IPS-NIHi7 (cell line): ENCODE results near the gene MEIS2.

ENCODE experiments used
- DNase-seq: peaks from one replicate; pipeline ENCODE4 v3.0.0; 2012; ENCODE audit warnings: mixed read lengths; ENCODE audit errors: extremely low spot score

The MEIS2 gene

DNA sequence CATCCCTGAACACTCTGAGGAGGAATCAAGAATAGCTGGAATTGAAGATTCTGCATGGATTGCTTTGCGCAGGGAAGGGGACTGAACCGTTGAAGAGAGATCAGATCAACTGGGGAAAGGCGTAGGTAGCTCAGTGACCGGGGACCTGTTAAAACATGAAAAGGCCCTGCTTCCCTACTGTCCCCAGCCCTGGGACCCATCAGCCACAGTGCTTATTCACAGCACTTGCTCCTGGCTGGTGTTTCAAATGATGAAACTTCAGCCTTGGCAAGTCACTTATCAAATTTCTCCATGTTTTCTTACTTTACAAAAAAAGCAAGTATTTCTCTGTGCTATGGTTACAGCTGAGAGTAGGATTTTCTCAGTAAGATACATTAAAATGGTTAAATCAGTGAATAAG, 199.3 kb downstream of the MEIS2 start:
- no peak for DNase-seq

DNA sequence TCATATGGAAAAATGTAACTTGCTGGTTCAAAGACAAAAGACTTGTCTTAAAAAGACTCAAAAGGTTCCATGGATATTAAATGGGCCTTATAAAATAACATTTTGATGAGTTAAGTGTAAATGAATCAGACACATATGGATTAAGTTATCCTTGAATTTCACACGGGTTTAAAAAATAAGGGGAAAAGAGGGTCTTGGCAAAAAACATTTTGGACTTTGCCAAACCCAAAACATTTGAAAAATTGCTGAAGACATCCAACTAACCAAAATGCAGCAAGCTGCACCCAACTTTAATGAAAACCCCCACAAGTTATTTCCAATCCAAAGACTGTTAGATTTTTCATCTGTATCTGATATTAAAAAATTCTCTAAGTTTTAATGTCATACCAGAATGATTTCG, 200.7 kb downstream of the MEIS2 start:
- DNase-seq = no peak

DNA sequence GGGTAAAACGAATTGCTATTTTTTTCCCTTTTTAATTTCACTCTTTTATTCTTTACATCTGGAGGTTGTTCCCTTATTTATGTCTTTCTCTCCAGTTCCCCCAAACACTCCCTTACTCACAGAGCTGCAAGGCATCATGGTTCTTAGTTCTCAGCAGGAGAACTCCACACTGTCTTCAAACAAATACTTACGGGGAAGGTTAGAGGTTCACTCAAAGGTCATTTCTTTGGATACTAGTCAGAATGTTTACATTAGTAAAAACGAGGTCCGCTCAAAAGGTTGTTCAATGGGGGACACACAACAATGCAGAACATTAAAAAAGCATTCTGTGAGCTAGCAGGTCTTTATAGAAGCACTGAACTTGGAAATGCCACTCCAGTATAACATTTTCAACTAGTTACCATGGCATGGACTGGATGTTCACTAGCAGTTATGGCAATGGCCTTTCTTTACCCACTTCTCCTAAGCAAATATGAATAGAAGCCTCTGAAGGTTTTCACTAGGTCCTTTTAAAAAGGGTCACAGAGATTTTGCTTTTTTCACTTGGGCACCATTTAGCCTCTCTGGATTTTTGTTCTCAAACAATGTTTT, 201.7 kb downstream of the MEIS2 start:
- DNase-seq = no peak

DNA sequence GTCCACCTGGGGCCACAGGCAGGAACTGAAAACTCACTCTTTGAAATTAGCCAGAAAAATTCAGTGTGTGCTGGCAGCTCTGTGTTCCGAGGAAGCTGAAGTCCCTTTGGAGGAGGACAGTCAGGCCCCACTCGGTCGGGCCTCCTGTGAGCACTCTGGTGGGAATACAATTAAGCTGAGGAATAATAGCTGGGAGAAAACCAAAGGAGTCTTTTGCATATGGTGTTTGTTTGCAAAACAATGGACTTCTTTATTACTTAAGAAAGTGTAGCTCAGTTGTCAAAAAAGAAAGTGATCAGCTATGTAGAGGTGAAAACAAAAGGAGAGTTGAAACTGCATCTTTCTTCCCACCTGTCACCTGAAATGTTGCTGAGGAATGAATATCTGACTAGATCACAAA, 202.5 kb downstream of the MEIS2 start:
- peak; percentile 29 for DNase-seq

DNA sequence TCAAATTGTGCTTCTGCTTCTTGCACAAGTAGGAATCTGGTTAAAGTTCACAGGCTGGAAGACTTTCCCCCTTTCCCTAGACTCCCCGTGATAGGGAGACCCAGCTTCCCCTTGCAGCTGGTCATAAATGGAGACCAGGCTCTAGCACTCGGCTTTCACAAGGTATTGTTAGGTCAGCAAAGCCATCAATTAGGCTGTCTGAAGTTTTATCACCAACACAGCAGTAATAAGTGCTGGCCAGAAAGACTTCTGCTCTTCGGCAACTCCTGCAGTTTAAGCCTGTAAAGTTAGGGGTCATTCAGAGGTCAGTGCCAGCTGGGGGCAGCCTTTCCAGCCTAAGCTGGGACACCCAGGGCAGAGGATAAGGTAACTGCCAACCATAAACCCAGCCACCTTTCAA, 203.4 kb downstream of the MEIS2 start:
- DNase-seq = peak; percentile 11

DNA sequence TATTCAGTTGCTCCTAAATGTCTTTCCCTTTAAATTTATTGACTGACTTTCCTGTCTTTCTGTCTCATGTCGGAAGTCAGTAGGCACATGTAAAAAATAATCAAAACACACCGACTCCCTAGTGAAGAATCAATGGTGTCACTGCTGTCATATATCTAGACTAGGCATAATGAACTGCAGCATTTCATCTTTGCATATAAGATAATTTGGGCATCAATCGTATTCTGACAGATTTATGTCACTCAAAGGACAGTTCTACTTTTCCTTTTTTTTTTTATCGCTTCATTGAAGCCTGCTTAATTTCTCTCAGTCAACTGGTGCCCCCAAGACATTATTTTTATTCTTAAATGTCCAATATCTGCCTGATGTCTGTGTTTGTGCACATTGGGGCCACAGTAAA, 206.3 kb downstream of the MEIS2 start:
- no peak for DNase-seq

DNA sequence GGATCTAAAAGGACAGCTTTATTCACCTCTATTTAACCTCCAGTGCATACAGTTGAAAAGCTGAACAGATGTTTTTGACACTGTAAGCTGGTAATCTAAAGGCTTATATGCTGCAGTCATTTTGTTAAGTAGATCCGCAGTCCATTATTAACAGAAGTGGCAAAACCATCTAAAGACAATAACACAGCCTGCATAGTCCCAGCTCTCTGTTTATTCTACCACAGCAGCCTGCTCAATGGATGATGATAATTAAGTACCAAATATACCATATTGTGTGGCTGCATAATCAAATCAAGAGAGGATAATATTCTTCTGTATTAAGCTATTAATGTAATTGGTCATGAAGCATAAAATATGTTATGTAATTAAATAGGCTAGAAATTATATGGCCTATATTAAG, 207.1 kb downstream of the MEIS2 start:
- DNase-seq = no peak

DNA sequence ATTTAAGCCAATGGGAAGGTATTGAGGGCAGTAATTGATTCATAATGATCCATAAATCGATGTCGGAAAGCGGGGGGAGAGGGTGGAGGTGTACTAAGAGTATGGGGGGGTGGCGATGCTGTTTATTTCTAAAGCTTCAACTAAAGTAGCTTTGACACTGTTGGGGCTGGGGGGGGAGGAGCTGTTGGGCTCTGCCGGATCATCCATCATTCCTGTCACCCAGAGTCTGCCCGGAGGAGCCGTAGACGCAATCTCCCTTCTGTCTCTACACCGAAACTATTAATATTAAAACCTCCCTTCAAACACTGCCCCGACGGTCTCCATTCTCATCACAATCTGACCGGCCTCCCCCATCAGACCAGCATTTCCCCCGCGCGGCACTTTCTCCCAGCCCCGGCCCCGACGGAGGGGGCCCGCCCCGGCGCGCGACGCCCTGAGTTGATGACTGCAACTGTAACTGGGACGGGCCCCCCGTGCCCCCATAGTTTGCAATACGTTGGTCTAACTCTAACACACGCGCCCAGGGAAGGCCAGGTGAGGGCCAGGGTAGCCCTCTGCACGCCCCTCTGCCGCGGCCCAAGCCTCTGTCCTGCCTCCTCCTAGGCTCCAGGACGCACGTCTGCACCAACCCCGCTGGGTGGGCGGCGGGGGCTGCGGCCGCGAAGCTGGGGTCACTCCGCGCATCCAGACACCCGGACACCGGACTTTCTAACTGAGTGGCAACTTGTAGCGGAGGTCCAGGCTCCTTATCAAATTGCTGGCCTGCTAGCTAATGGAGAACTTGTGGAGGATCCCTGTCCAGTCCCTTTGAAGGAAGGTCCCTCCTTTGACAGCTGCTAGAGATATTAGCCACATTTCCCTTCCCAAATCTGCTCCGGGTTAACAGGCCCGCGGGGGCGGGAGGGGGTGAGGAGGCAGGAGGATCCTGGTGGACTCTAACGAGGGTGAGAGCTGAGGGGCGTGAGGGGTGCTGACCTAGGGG, 212.0 kb downstream of the MEIS2 start:
- DNase-seq = peak; percentile 24

DNA sequence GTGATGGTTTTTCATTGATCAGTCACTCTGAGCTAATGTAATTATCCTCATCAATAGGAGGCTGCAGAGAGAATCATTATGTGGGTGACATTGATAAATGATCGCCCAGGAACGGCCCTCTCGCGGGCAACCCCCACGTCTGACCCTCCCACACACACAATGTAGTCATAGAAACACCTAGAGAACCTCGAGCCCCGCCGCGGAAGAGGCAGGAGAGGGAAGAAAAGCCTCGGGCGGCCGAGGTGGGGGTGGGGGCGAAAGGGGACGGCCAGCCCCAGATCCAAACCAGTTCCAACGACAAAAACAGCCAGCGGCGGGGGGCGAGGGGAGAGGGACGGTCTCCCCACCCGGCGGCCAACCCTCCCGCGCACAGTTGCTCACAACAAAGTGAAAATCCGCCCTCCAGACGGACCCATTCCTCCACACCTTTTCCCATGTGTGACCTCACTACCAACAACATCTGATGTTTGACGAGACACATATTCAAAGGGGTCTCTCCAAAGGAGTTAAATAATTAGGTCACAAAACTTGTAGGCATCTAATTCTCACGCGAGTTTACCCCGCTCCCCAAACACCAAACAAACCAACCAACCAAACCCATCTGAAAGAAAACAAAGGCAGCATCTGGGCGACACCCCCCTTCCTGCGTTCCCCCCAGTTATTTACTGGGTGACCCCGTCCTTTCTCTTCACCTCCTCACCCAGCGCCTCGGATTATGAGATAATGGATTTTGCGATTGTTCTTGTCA, 213.0 kb downstream of the MEIS2 start:
- DNase-seq = peak; percentile 46

DNA sequence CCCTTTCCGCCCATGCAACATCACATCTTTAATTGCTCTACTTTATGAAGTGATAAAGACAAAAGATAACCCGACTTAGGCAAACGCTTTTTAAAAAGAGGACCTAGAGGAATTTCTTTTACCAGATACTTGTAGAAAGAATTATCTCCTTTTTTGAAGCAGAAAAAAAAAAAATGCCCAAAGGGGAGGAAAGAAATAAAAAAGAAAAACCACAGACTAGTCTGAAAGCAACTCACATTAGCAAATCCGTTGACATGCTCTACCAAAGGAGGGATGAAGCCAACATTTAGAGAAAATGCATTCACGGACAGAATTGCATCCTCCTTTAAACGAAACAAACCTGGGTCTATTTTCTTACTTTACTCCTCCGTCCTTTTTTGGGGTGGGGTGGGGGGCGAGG, 213.6 kb downstream of the MEIS2 start:
- no peak for DNase-seq

DNA sequence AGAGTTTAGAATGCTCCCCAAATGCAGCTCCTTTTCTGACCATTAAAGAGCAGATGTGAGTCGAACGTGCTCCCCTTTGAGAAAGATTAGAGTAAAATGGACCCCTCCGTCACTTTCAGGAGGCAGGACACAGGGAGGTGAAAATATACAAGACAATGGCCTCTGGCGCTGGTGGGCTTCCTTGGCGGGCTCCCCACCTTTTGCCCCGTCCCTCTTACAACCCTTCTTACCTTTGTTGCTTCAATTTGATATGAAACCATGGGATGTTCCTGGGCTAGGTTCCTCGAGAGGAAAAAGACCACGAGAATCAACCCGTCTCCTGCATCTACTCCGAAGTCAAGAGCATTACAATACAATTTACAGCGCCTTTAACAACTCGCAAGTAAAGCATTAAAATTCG, 214.2 kb downstream of the MEIS2 start:
- DNase-seq = no peak

DNA sequence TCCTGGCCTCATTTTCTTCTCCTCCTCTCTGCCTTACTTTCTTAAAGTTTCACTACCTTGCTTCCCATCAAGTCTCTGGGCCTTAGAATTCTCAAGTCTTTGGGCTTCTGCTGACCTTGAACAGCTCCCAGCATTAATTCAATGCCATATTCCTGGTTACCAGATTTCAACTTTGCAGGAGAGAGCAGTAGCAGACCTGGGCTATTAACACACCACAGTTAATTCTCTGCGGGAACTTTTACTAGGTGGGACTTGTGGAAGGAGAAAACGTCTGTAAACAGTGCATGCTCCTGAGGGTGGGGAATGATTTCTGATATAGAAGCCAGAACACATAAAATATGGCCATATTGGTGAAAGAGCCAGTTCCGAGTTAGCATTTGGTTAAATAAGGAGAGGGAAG, 214.6 kb downstream of the MEIS2 start:
- no peak for DNase-seq

DNA sequence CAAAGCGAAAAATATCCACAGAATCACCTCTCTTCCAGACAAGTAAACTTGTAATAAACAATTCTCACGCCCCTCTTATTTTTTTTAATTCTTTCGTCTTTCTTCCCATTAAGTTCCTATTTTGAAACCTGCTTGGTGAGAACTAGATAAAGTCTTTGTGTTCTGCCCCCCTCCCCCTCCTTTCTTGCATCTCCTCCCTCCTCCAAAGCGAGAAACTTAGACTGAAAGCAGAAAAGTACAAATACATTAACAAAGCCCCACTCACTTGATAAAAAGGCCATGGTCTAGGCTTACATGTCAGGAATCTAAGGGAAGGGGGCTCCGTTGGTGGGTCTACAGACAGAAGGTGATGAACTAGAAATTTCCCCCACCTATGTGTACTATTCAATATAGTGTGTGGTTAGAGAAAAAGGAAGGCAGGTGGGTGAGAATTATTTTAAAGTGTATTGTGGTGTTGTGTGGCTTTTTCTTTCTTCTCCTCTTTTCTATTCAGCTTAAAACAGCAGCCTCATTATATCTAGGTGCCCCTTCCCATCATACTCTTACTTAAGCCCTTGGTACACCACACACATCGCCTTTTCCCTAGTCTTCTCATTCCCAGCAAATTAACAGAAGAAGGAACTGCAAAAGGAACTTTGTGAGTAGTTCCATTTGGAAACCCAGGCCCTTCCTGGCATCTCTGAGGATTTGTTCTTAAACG, 215.3 kb downstream of the MEIS2 start:
- no peak for DNase-seq

DNA sequence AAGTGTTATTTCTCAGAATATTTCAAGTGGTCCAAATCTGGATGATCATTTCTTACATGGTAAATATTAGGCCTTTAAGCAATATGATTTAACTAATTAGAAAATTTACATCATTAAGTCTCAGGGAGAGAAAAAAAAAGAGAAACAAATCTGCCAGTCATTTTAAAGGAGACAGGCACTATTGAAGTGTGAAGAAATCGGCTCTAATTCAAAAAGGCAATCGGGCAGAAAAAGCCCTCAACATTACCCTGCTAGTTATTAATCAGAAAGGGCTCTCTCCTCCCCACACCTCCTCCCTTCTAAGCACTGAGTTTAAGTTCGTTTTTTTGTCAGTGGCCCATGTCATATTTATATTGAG, 215.9 kb downstream of the MEIS2 start:
- no peak for DNase-seq

DNA sequence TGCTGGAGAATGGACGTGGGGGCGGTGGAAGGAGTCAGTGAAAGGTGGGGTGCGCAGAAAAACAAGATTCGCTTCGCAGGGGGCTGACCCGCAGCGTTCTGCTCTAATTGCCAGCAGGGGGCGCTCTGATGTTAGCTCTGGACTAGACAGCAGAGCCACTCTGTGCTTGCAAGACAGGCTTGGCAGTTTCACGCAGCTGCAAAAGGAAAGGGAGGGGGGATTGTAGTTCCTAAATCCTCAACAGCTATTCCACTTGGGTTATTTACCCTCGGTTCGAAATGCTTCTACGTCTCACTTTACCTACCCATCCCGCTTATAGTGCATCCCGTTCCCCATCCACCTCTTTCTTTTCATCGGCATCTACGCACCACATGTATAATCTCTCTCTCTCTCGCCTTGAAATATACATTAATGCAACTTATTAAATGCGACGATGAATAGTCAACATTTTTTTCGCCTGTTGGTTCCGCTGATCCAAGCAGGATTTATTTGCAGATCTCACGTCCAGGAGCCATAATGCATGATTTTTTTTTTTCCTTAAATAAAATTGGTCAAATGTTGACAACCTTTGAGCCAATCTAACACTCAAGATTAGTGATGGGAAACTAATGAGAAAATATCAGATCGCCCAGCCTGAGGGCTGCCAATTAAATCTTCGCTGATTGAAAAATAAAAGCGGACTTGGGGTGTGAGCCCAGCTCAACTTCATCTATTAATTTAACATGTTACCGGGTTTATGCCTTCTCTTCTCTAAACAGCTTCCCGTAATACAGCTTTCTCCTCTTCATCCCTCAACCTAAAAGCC, 216.4 kb downstream of the MEIS2 start:
- DNase-seq = peak; percentile 82

DNA sequence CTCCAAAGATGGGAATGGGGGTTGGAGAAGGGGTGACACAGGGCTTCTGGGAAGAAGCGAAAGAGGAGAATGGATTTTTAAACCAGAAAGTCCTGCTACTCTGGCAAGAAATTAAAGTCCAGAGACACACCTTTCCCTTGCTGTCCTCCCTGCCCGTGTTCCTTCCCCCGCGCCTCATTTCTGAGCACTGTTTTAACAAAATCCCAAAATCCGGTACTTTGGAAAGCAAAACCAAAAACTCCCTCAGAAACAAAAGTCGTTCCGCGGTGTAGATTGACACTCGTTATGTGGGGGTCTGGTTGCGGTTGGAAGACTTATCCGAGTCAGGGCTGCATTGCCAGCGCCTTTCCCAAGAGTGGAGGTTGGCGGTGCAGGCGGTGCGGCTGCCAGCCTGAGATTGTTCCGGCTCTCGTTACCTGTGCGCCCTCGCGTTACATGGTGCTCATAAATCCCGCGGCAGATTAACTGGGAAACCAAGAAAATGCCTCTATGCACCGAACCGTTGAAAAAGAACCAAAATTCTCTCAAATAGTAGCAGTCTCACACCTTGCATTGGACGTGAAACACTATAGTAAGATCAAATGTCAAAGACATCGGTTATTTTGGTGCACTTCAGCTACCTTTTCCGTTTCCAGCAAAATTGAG, 217.7 kb downstream of the MEIS2 start:
- no peak for DNase-seq

DNA sequence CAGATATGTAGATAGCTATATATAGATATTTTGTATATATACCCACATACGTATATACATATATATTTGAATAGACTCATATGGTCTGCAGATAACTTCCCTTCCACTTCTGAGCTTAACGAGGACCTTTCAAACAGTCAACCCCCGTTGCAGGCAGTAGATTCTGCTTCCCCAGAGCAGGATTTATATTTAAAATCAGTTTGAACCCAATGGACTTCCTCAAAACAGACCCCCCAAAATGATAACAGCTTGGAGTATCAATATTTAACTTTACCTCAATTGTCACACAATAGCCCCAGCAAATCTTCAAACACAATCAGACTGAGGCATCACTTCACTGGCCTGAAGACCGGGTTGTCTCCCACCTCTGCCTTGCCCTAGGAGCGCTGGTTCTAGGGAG, 218.3 kb downstream of the MEIS2 start:
- no peak for DNase-seq

DNA sequence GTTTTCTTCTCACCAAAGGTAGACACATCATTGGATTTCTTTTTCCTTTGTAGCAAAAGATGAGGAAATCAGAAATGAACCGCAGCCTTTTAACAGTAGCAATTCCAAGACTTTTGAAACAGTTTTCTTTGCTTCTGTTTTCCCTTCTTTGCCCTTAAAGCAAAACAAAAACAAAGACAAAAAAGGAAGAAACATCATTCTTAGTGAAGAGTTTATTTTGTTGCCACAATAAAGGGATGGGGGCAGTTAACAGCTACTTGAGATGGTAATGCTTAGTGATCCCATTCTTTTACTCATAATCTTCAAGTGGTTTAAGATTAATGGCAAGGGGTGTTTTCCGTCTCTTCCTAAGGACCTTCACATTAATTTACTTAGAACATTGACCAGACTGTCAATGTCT, 218.8 kb downstream of the MEIS2 start:
- no peak for DNase-seq

DNA sequence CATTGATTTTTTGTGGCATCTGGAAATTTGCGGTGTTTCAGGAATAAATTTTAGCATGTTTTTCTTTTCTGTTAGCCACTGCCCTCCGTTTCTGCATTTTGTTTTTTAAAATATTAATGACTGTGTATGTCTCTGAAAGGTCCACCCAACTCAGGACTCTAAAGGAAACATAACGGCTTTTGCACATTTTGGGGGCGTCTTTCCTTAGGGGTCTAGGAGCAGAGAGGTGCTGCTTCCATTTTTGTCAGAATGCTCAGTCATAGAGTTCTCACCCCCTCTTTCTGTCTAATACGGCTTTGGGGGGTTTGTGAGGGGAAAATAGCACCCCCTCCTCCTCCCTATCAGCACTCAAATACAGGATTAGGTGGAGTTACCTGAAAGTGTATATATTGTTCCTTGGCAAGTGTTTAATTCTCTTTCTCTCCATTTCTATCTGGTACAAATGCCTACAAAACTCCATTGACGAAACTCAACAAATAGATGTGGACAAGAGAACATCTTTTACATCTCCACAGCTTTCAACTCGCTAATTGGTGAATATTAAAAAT, 219.4 kb downstream of the MEIS2 start:
- DNase-seq = no peak

DNA sequence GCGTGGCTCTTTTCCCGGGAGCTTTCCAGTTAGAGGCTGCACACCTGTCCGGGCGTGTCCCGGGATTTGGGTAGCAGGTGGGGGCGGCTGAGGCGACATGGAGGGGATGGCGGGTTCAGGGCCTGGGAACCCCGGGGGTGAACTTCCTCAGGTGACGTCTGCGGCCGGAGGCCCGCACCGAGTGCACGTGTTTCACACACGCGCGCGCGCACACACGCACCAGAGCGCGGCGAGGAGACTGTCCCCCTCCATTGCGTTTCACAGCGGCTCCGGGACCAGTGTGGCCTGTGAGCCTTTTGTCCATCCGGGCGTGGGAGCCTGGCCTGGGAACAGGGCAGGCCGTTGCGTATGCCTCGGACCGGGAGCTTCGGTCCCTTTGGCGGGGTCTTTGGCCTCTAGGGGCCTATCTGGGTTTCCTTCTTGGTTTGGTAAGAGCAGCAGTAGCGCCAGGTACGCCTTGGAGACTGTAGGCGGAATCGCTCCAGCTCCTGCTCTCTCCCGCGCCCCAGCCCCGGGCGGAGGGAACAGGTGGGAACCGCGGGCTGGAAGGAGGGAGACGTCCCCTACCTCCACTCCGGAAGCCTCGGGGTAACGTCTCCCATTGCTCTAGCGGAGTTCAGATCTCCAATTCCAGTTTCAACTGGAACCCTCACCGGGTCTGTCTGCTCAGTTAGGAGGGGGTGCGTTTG, 220.0 kb downstream of the MEIS2 start:
- peak; percentile 56 for DNase-seq
